Stimulated activated CD4-positive, alpha-beta T cell treated with anti-CD3 and anti-CD28 coated beads, Interleukin-4, amount 100 ng/mL, for 24 hours (primary cell): ENCODE results near the gene RGS19.
"Not testable (repeated sequence)": the region's sequence is repeated elsewhere in the genome, so short reads cannot be mapped to it uniquely, and the experiment has no call there.

ENCODE experiments used
- DNase-seq: peaks from one replicate; pipeline ENCODE4 v3.0.0-alpha.2; 2020

The RGS19 gene

GRCh38 chr20:64092258-64093012, 13.1 kb upstream of the RGS19 start:
- no peak for DNase-seq

GRCh38 chr20:64091770-64092169, 12.5 kb upstream of the RGS19 start:
- no peak for DNase-seq

- no peak for DNase-seq
Observed at GRCh38 chr20:64091340-64091739, 12.0 kb upstream of the RGS19 start.

- DNase-seq: no peak
Observed at GRCh38 chr20:64090165-64090564, 10.8 kb upstream of the RGS19 start.

- not testable (repeated sequence) for DNase-seq
Observed at GRCh38 chr20:64088586-64088985, 9.3 kb upstream of the RGS19 start.

GRCh38 chr20:64087226-64087825, 8.0 kb upstream of the RGS19 start:
- not testable (repeated sequence) for DNase-seq

GRCh38 chr20:64086801-64087200, 7.5 kb upstream of the RGS19 start:
- no peak for DNase-seq

- no peak for DNase-seq
Observed at GRCh38 chr20:64084685-64085152, 5.4 kb upstream of the RGS19 start.

GRCh38 chr20:64083804-64084684, 4.7 kb upstream of the RGS19 start, which contains the start of gene LKAAEAR1:
Gene LKAAEAR1, minus strand, starts transcription at chr20:64084398. Its CDS starts 179 bp downstream, at chr20:64084219.
- DNase-seq: no peak

- DNase-seq: peak; percentile 74
Observed at GRCh38 chr20:64083378-64083803, 4.1 kb upstream of the RGS19 start.

- DNase-seq: no peak
Observed at GRCh38 chr20:64082820-64083377, 3.6 kb upstream of the RGS19 start.

GRCh38 chr20:64082126-64082731, 2.9 kb upstream of the RGS19 start:
- DNase-seq: no peak

- DNase-seq: no peak
Observed at GRCh38 chr20:64081624-64081964, 2.3 kb upstream of the RGS19 start.

GRCh38 chr20:64080813-64081623, 1.7 kb upstream of the RGS19 start:
- no peak for DNase-seq

GRCh38 chr20:64080013-64080812, 895 bp upstream of the RGS19 start, which contains the start of gene OPRL1:
Gene OPRL1, plus strand, starts transcription at chr20:64080082. Its CDS starts 12,639 bp downstream, at chr20:64092721.
- DNase-seq: no peak

- no peak for DNase-seq
Observed at GRCh38 chr20:64078934-64079272, 415 bp downstream of the RGS19 start.

GRCh38 chr20:64077876-64078551, 1.3 kb downstream of the RGS19 start:
- DNase-seq: peak; percentile 50

- DNase-seq: no peak
Observed at GRCh38 chr20:64077541-64077875, 1.8 kb downstream of the RGS19 start.

GRCh38 chr20:64077094-64077493, 2.2 kb downstream of the RGS19 start:
- DNase-seq: peak; percentile 40
